SW480 (cell line): ENCODE results near the gene CELF5.
A peak's percentile ranks its signal among the peaks of the same experiment; 100 is the strongest.

Source experiments
- DNase-seq: peaks from one replicate; pipeline ENCODE4 v3.0.0-alpha.2; 2016; ENCODE audit warnings: low spot score

CELF5 gene

DNA sequence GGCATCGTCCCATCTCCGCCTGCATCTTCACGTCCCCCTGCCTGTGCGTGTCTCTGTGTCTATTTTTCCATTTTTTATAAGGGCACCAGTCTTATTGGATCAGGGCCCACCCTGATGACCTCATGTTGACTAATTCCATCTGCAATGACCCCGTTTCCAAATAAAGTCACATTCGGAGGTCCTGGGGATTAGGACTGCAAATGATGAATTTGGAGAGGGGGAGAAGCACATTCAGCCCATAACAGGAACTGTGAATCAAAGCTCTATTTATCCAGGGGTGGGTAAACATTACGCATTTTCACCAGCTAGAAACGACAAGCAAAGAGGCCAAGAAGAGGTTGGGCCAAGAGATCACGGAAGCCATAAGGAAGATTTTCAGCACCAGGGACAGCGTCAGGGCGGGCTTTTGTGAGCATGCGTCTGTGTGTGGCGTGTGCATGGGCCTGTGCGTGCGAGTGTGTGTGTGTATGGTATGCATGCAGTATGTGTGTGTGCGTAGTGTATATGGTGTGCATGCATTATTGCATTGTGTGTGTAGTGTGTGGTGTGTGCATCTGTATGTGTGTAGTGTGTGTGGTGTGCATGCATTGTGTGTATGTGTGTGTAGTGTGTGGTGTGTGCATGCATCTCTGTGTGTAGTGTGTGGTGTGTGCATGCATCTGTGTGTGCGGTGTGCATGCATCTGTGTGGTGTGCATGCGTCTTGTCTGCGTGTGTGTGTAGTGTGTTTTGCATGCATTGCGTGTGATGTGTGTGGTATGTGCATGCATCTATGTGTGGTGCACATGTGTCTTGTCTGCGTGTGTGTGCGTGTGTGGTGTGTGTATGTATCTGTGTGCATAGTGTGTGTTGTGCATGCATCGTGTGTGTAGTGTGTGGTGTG is 19.6 kb downstream of the CELF5 start:
- no peak for DNase-seq

DNA sequence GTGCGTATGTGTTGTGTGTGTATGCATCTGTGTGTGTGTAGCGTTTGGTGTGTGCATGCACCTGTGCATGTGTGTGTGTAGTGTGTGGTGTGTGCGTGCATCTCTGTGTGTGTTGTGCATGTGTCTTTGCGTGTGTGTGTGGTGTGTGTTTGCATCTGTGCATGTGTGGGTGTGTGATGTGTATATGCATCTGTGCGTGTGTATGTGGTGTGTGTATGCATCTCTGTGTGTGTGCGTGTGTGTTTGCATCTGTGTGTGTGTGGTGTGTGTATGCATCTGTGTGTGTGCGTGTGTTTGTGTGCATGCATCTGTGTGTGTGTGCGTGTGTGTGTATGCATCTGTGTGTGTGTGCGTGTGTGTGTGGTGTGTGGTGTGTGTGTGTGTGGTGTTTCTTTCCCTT is 20.6 kb downstream of the CELF5 start:
- DNase-seq = no peak

DNA sequence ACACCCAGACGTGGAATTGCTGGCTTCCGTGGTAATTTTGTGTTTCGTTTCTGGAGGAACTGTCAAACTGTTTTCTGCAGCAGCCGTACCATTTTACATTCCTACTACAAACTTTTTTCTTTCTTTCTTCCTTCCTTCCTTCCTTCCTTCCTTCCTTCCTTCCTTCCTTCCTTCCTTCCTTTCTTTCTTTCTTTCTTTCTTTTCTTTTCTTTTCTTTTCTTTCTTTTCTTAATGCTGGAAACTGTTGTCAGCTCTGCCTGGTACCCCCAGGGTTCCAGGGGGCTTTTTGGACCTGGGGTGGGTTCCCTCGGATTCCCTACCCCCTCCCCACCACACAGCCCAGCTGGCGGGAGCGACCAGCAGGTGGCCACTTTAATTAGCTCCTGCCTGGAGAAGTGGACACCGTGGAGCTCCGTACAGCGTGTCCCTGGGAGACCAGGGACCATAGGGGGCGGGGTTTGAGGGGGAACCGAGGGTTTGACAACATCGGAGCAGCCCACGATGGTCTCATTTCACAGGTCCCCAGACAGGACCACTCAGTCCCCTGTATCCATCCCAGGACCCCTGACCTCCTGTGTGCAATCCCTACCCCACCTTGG is 24.4 kb downstream of the CELF5 start:
- no peak for DNase-seq

DNA sequence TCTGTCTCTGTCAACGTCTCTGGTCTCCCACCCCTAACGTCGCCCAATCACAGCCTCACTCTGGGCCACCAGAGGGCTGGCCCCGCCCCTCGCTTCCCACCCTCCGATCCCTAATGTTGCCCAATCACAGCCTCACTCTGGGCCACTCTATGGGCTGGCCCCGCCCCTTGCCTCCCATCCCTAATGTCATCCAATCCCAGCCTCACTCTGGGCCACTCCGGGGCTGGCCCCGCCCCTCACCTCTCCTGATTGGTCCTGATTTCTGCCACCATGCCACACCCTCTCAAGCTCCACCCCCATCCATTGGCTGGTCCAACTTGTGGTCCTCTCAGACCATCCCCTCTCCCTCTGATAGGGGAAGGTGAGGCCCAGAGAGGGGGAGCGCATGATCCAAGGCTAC is 24.9 kb downstream of the CELF5 start:
- DNase-seq = peak; percentile 56

DNA sequence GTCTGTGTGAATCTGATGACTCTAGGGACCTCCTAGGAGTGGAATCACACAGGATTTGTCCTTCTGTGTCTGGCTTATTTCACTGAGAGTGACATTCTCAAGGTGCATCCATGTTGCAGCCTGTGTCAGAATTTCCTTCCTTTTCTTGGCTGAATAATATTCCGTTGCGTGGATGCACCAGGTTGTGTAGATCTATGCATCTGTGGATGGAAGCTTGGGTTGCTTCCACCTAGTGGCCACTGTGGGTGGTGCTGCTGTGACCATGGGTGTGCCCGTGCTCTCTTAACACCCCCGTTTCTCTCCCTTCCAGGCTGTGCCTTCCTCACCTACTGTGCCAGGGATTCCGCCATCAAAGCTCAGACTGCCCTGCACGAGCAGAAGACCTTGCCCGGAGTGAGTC is 26.2 kb downstream of the CELF5 start:
- no peak for DNase-seq

DNA sequence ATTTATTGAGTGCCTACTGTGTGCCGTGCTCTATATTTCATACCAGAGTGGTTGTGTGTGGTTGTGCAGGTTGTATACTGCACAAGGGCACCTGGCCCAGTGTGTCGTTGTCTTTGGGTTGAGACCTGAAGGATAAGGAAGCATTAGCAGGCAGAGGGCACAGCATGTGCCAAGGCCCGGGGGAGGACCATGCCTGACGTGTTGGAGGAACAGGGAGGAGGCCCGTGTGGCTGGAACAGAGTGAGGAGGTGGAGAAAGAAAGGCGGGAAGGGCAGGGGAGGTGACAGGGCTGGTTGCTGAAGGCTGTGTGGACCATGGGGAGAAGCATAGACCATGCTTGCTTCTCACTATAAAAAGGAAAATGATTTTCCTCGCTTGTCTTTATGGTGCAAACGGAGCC is 26.8 kb downstream of the CELF5 start:
- no peak for DNase-seq

DNA sequence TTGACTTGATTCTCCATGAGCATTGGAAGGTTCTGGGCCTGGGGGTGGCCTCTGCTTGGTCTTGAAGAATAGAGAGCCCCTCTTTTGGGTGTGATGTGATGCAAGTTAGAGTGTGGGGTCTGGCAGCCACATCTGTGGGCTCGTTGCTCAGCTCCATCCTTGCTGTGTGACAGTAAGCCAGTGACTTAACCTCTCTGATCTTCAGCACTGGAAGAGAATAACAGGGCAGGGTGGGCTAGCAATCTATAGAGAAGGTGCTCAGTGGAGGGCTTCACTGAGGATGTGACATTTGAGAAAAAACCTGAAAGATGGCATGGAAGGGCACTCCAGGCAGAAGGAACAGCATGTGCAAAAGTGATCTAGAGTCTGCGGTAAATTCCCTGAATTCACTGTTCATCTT is 28.2 kb downstream of the CELF5 start:
- no peak for DNase-seq

DNA sequence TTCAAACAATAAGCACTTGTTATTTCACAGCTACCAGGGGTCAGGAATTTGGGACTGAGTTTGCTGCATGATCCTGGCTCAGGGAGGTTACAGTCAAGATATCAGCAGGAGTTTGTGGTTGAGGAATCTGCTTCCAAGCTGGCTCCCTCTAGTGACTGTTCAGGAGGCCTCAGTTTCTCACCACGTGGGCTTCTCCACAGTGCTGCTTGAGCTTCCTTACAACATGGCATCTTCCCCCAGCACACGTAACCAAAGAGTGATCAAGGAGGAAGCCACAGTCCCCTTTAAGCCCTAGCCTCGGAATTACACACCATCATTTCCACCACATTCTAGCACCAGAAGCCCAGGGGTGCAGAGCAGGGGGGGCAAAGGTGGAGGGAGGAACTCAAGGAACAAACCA is 28.8 kb downstream of the CELF5 start:
- no peak for DNase-seq

DNA sequence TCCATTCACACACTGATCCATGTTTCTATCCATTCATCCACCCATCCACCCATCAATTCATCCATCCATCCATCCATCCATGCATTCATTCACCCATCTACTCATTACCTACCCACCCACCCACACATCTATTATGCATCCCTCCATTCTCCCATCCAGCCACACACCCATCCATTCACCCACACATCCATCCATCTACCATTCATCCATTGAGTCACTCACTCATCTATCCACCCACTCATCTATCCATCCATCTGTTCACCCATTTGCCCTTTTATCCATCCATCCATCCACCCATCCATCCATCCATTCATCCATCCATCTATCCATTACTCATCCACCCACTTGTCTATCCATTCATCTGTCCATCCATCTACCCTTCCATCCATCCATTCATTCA is 30.1 kb downstream of the CELF5 start:
- DNase-seq = no peak

DNA sequence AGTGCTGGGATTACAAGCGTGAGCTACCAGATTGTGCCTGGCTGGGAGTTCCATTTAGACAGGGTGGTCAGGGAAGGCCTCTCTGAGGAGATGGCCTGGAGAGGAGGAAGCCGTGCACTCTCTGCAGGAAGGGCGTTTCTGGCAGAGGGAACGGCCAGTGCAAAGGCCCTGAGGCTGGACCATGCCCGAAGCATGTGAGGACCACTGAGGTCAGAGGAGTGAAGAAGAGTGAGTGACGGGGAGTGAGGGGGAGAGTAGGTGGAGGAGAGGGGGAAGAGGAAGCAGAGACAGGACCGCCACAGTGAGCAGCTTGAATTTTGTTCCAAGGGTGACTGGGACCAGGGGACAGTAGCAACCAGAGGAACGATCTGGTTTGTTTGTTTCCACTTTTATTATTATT is 32.6 kb downstream of the CELF5 start:
- DNase-seq = no peak

DNA sequence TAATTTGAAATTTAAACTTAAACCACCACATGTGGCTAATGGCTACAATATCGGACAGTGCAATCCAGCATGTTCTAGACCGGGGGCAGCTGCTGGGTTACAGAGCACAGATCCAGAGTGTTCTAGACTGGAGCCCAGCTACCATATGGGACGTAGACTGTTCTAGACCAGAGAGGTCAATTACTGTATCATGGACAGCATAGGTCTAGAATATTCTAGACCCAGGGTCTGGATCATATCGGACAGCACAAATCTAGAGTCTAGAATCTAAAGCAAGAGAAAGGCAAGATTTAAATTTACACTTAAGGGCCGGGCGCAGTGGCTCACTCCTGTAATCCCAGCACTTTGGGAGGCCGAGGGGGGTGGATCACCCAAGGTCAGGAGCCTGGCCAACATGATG is 37.9 kb downstream of the CELF5 start:
- no peak for DNase-seq

DNA sequence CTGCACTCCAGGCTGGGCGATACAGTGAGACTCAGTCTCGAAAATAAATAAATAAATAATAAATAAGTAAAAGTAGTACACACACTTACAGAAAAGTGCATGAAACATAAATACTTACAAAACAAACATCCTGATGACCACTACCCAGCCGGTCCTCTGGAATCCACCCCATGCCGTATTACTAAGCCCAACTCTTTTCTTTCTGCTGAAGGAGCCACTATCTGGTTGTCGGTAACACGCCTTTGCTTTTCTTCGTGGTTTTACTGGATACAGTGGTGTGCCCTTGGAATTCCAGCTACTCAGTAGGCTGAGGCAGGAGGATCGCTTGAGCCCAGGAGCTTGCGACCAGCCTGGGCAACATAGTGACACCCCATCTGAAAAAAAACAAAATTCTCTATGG is 39.4 kb downstream of the CELF5 start:
- no peak for DNase-seq

DNA sequence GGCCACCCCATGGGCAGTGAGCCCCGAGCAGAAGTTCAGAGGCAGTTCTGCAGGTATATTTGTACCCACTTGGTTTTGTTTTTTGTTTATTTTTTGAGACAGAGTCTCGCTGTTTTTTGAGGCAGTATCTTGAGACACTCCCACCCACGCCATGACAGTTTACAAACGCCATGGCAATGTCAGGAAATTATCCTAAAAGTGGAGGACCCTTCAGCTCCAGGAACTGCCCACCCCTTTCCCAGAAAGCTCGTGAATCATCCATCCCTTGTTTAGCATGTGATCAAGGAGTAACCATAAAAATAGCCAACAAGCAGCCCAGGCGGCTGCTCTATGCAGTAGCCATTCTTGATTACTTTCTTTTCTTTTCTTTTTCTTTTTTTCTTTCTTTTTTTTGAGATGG is 41.0 kb downstream of the CELF5 start:
- no peak for DNase-seq

DNA sequence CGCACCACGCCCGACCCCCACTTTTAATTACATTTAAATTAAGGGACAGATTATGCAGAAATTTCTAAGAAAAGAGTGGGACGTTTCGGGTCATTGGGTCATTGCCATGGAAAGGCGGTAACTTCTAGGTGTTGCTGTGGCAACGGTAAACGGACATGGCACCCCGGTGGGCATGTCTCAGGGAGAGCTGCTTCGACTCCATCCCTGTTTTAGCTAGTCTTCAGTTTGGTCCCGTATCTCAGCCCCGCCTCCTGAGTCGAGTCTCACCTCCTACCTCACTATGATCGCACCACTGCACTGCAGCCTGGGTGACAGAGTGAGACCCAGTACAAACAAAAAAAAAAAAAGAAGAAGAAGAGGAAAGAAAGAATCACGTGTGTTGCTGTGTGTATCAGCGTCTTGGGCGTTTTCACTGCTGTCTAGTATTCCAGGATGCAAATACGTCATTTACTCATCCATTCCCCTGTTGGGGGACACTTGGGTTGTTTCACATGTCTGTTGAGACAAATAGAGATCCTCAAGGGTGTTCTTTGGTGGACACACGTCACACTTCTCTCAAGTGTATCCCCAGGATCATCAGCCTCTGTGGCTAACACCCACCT is 41.7 kb downstream of the CELF5 start:
- DNase-seq = no peak

DNA sequence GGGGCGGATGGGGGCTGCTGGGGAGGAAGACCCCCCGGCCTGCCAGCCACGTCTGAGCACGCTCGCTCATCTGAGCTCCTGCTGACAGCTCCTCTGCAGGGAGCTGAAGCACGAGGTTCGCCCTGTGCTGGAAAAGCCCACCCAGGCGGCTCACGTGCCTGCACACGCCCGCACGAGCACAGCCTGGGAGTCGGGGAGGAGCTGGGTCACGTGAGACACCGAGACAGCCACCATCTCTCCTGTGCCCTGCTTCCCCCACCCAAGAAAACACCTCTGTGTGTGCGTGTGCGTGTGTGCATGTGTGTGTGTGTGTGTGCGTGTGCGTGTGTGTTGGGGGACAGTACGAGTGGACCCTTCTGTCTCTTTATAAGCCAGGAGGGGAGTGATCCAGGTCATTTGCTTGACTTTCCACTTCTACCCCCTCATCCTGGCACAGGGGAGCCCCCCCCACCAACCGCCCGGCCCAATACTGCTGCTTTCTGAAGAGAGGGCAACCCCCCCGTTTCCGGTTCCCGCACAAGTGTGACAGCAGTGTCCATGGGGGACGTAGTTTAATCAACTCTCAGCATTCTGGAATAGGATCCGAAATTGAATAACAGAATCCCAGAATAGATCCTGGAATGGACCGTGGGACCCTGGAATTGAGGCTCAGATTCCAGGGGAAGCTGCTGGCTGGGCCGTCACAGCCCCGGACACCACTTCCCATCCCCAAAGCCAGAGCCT is 42.5 kb downstream of the CELF5 start:
- no peak for DNase-seq

DNA sequence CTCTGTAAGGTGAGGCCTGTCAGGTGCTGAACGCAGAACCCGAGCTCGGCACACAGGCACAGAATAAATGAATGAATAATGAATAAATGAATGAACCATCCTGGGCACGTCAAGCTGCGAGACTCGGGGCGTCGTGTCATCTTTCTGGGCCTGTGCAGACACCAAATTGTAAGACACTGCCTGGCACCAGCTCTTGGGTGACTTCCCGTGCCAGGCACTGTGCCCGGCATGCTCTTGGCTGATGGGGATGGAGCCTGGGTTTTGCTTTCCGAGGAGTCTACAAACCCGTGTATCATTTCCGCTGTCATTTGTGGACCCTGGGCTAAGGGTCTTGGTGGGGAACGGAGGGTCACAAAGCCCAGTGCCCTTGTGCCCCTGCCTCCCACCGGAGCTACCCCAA is 43.9 kb downstream of the CELF5 start:
- no peak for DNase-seq

DNA sequence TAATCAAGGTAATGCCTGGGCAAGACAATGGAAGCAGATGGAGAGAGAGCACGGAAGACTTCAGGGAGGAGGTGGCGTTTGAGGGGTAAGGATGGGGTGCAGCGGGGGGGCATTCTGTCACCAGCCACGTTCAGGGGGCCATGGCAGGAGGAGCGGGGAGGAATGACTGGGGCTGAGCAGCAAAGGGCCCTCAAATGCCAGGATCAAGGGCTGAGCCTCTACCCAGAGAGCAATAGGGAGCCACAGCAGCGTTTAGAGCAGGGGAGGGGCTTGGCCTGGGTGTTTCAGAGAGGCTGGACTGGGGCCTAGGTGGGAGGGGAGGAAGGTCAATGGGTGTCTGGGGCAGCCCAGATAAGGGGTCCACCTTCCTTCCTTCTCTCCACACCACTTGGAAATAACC is 44.3 kb downstream of the CELF5 start:
- DNase-seq = no peak

DNA sequence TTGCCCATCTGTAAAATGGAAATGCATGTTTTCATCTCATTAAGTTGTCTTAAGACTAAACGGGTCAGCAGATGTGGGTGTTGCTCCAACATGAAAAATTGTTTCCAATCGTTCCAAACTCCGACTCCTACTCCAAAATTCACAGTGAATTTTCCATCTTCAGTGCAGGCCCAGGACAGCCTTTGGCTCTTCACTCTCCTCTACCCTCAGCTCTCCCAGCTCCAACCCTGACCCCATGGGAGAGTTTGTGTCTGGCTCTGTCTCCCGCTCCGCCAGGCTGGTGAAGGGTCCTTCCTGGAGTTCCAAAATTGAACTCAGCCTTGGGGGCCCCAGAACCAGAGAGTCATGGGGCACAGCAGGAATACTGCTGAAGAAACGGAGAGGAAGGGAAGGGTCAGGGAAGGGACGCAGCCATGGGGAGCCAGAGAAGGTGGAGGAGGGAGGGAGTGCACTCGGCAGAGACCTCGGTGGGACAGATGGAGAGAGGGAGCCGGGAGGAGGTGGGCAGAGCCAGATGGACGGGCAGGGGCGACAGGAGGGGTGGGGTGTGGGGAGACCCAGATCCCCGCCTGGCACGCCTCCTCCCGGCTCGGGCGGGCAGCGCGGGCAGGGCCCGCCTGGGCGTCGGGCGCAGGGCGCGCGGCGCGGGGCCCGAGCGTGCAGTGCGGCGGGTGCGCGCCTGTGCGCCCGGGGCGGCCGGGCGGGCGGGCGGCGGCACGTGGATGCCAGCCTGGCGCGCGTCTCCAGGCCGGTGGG is 45.6 kb downstream of the CELF5 start:
- DNase-seq = no peak

DNA sequence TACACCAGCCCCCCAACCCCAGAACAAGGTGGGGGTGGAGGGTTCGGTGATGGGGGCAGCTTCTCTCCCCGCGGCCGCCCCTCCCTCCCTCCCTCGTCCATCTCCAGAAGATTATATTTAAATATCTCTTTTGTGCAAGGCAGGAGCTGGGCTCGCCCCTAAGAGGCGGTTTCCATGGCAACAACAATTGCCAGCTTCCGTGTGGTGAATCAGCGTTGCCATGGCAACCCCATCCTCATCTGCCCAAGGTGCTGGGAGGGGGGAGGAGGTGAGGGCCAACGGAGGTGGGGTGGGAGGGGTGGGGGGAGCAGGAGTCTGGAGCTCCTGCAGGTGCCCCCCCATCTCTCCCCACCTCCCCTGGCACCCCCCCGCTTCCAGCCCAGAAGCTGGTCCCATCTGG is 46.4 kb downstream of the CELF5 start:
- peak; percentile 52 for DNase-seq

DNA sequence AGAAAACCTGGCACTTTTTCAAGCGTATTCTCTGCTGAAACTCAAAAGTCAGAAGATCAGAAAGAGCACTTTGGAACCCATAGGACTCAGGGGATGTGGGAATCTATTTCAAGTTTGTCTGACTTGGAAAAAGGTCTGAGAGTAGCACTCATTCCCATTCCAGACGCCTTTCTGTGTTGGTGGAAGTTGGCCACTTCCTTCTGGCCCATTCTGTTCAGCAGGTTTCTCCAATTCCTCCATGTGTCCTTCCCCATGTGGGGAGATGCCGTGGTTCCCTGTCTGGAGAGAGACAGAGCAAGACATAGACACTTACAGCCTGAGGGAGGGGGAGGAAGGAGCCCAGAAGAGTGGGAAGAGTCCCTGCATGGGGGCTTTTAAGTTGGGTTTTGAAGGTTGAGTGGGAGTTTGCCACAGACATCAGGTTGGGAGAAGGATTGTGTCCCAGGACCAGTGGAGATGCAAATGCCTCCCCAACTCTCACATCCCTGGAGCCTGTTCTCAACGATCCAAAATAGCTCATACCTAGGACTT is 48.0 kb downstream of the CELF5 start:
- no peak for DNase-seq

DNA sequence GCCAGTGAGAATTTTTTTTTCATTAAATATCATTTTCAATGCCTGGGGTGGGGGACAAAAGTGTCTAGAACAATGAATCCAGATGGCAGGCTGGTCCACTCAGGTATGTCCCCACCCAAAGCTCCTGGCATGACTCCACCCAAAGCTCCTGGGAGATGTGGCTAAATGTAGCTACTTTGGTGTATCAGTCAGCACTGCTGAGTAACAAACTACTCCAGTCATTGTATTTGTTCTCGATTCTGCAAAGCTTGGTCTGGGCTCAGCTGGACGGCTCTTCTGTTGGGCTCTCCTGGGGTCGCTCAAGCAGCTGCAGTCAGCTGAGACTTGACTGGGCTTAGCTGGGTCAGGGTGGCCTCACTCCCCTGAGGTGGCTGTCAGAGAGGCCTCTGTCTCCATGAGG is 48.5 kb downstream of the CELF5 start:
- no peak for DNase-seq
